GM12872 (cell line): Measurements from ENCODE around the gene FKBP2.

Experiments used
- TF ChIP-seq, protein P1 (sequence below): IDR thresholded peaks from 3 replicates; pipeline ENCODE4 v1.5.1; 2011; ENCODE audit warnings: low read depth, mild to moderate bottlenecking, low read length, moderate library complexity; ENCODE audit not compliant: insufficient read depth

Gene FKBP2

GRCh38 chr11:64220798-64221197 lies 20.1 kb upstream of the FKBP2 start:
- TF ChIP-seq, protein P1, sequence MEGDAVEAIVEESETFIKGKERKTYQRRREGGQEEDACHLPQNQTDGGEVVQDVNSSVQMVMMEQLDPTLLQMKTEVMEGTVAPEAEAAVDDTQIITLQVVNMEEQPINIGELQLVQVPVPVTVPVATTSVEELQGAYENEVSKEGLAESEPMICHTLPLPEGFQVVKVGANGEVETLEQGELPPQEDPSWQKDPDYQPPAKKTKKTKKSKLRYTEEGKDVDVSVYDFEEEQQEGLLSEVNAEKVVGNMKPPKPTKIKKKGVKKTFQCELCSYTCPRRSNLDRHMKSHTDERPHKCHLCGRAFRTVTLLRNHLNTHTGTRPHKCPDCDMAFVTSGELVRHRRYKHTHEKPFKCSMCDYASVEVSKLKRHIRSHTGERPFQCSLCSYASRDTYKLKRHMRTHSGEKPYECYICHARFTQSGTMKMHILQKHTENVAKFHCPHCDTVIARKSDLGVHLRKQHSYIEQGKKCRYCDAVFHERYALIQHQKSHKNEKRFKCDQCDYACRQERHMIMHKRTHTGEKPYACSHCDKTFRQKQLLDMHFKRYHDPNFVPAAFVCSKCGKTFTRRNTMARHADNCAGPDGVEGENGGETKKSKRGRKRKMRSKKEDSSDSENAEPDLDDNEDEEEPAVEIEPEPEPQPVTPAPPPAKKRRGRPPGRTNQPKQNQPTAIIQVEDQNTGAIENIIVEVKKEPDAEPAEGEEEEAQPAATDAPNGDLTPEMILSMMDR, result no peak

- TF ChIP-seq, protein P1, result no peak
Observed at GRCh38 chr11:64222651-64223000, 18.3 kb upstream of the FKBP2 start.

GRCh38 chr11:64223001-64223651 lies 17.8 kb upstream of the FKBP2 start:
- TF ChIP-seq, protein P1, result no peak

DNA sequence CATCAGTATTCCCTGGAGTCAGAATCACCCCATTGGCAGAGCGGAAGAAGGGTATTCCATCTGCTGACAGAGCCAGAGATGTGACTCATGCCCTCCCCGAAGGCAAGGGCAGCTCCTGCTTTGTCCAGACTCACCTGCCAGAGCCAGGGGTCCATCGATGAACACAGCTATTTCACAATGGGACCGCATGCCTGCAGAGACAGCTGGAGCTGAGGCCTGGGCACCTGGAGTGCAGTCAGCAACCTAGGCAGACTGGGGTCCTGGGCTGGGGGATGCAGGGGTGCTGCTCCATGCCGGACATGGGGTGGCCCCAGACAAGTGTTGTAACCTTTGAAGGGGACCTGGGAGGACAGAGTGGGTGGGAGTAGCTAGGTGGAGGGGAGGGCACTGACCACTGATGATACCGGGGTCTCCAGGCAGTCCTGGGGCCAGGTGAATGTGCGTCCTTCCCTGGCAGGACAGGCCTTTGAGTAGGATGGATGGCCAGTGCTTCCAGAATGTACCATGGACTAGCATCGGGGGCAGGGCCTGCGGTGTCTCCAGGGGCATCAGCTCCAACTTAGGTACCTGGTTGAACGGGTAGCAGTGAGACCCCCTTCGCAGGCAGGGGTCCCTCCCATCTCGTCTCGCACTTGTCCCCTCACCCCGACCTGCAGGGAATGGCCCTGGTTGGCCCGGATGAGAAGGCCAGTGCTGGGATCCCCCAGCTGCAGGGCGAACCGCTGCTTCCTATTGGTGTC lies 16.6 kb upstream of the FKBP2 start:
- TF ChIP-seq, protein P1, result no peak

DNA sequence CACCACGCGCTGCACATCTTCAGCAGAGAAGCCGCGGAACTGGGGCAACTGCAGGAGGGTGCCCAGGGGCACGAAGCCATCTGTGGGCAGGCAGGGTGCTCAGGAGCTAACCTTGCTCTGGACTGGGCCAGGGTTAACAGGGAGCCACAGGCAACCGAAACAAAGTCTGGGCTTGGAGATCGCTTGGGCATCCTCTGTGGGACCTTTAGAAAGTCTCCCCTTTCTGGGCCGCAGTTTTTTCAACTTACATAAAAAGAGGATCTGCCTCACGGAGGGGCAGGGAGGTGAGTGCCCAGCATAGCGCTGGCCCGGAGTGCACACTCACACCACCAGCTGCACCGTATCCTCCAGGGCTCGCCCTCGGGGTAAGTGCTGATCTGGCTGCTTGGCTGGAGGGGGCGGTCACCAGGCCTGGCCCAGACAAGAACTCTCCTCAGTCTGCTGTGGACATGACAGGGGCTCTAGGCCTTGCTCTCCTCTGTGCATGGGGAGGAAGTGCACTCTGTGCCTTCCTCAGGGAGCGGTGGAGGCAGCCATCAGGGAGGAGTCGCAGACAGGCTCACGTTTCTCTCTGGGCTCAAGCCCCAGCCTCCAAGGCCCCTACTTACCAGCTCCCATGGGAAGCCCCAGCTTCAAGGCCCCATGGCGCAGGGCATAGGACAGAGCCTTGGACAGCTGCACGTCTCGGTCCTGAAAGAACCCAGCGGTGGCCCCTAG lies 15.8 kb upstream of the FKBP2 start:
- TF ChIP-seq, protein P1, result no peak

- TF ChIP-seq, protein P1, result peak; percentile 58
Observed at GRCh38 chr11:64225608-64226506, 15.0 kb upstream of the FKBP2 start, which contains the start of the genes NUDT22 and TRPT1. Gene NUDT22 (plus strand): TSS chr11:64226274. CDS start chr11:64226653, 379 bp downstream. Gene TRPT1 (minus strand): TSS chr11:64226186. CDS start chr11:64225860, 326 bp downstream.
